Vagina (tissue), 2 donors: ENCODE results near the gene GLI3. TPM values are rescaled to one million over a fixed set of nuclear protein-coding genes. Genes with fewer than 3 reads are reported as not detected.

Source experiments
- DNase-seq, 2 donors: peaks; one replicate each; pipeline ENCODE4 v3.0.0-alpha.2; 2017; ENCODE audit errors: extremely low spot score in 2 of 2
- H3K27ac ChIP-seq: fragments of 200-600 bp; sonication (generic); one replicate; pipeline ENCODE4 v1.5.1; 2019
- H3K27me3 ChIP-seq: fragments of 200-600 bp; sonication (generic); one replicate; pipeline ENCODE4 v1.5.1; 2019
- H3K36me3 ChIP-seq, 2 donors: fragments of 200-600 bp; sonication (generic); one replicate each; pipeline ENCODE4 v1.5.1; 2017 to 2019
- H3K4me1 ChIP-seq: fragments of 200-600 bp; sonication (generic); one replicate; pipeline ENCODE4 v1.5.1; 2019
- H3K4me3 ChIP-seq, 2 donors: fragments of 200-600 bp; sonication (generic); 1 replicate in 1 of 2; 2 replicates in 1 of 2; pipeline ENCODE4 v1.5.1; 2016 to 2019
- H3K9me3 ChIP-seq: fragments of 200-600 bp; sonication (generic); one replicate; pipeline ENCODE4 v1.5.1; 2019
- CTCF ChIP-seq, 3 experiments: fragments of 450-650 bp in 2 of 3; fragments of 200-600 bp in 1 of 3; sonication (generic) in 1 of 3; IDR thresholded peaks; one replicate each; pipeline ENCODE4 v1.5.1; 2017 to 2019; ENCODE audit warnings: antibody characterized with exemption in 3 of 3, mild to moderate bottlenecking in 2 of 3, moderate library complexity in 2 of 3
- POLR2A ChIP-seq, 2 donors: fragments of 450-650 bp; IDR thresholded peaks; one replicate each; pipeline ENCODE4 v1.6.1; 2017; ENCODE audit warnings: antibody characterized with exemption in 2 of 2, mild to moderate bottlenecking in 2 of 2, moderate library complexity in 2 of 2
- POLR2AphosphoS5 ChIP-seq, 2 donors: sonication (generic); formaldehyde crosslinking; IDR thresholded peaks; one replicate each; pipeline ENCODE4 v1.9.0; 2017; ENCODE audit warnings: antibody characterized with exemption in 2 of 2, mild to moderate bottlenecking in 2 of 2, low read depth in 1 of 2; ENCODE audit not compliant: insufficient read depth in 1 of 2
- intact Hi-C: fragments of 100-400 bp; cut with DNase I; formaldehyde crosslinking; loops from one replicate; pipeline ENCODE4 v1.15.1; 2023
- total RNA-seq: library from RNA; depleted of rRNA; stranded (reverse); fragments of >200 nt; gene quantifications from one replicate; pipeline ENCODE4 v1.2.3, GENCODE V29; 2016

Gene GLI3
- total RNA-seq, 1 donor from 2014 or later: 24.6 TPM

DNA sequence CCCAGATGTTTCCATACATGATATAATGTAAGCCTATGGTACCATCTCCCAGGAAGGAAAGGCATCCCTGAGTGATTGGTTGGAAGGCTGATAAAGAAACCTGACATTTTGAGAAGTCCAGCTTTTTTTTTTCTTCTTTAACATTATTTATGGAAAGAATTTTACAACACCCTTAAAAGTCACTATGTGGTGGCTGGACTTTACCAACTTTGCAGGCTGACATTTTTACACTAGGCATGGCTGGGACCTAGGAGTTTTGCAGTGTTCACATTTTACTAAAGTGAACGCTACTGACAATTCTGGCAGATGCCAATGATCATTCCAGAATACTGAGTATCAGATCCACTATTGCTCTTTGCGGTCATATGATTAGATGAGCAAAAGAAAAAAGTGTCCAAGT lies 239.9 kb downstream of the GLI3 start:
- Histone ChIP-seq H3K9me3 (no peaks in the 10 kb centered on the region), H3K36me3 (no peaks in the 10 kb centered on the region), H3K27me3 (no peaks in the 10 kb centered on the region), H3K4me1 (peaks cover 61% of the 10 kb centered on the region), H3K27ac (peak overlapping the region; percentile 53), H3K4me3 (no peak overlapping the region)
- TF ChIP-seq POLR2AphosphoS5 (IDR thresholded peaks at IDR 0.05; ENCODE audit: insufficient read depth in 1 of 2, low read depth in 1 of 2): no peak
- TF ChIP-seq CTCF (IDR thresholded peaks at IDR 0.05): no peak
- no peak for TF ChIP-seq POLR2A (IDR thresholded peaks at IDR 0.05)
- no peak for DNase-seq
- intact Hi-C loops: no loop called here

- Histone ChIP-seq H3K9me3 (no peaks in the 10 kb centered on the region), H3K4me1 (peaks cover 61% of the 10 kb centered on the region), H3K27me3 (no peaks in the 10 kb centered on the region), H3K4me3 (no peak overlapping the region), H3K27ac (peak overlapping the region; percentile 53), H3K36me3 (no peaks in the 10 kb centered on the region)
- intact Hi-C loops: no loop called here
- TF ChIP-seq POLR2A (IDR thresholded peaks at IDR 0.05) (no peak), CTCF (IDR thresholded peaks at IDR 0.05) (no peak), POLR2AphosphoS5 (IDR thresholded peaks at IDR 0.05; ENCODE audit: insufficient read depth in 1 of 2, low read depth in 1 of 2) (no peak)
- DNase-seq: no peak
Observed at GRCh38 chr7:41996381-41997035, 240.5 kb downstream of the GLI3 start.

GRCh38 chr7:41995632-41996271 lies 241.3 kb downstream of the GLI3 start:
- TF ChIP-seq POLR2A (IDR thresholded peaks at IDR 0.05) (no peak), CTCF (IDR thresholded peaks at IDR 0.05) (no peak), POLR2AphosphoS5 (IDR thresholded peaks at IDR 0.05; ENCODE audit: insufficient read depth in 1 of 2, low read depth in 1 of 2) (no peak)
- DNase-seq: no peak
- no peaks in the 10 kb centered on the region for H3K27me3 ChIP-seq
- H3K4me1 ChIP-seq: peaks cover 61% of the 10 kb centered on the region
- intact Hi-C loops: no loop called here
- no peaks in the 10 kb centered on the region for H3K36me3 ChIP-seq
- H3K4me3 ChIP-seq: no peak overlapping the region
- no peaks in the 10 kb centered on the region for H3K9me3 ChIP-seq
- H3K27ac ChIP-seq: no peak overlapping the region

DNA sequence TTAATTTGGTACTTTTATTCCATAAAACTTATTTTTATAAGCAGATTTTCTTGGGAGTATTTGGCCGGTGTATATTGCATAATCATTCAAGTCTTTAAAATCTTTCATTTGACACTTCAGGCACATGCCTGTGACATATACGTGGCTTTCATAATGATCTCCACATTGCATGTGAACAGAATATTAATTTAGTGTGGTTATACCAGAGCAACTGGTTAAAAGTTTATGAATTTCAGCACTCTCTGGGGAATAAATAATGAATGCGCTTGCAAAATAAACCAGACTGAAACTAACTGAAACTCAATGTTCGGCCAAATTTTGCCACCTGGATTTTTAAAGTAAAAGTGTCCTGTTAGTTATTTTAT lies 242.3 kb downstream of the GLI3 start:
- no peak overlapping the region for H3K27ac ChIP-seq
- DNase-seq: no peak
- intact Hi-C loops: no loop called here

More for the DNA sequence above, 242.3 kb downstream of the GLI3 start:
- Histone ChIP-seq H3K4me3 (no peak overlapping the region), H3K36me3 (no peaks in the 10 kb centered on the region), H3K9me3 (no peaks in the 10 kb centered on the region), H3K4me1 (peaks cover 69% of the 10 kb centered on the region), H3K27me3 (no peaks in the 10 kb centered on the region)
- no peak for TF ChIP-seq CTCF (IDR thresholded peaks at IDR 0.05)
- TF ChIP-seq POLR2AphosphoS5 (IDR thresholded peaks at IDR 0.05; ENCODE audit: insufficient read depth in 1 of 2, low read depth in 1 of 2): no peak
- no peak for TF ChIP-seq POLR2A (IDR thresholded peaks at IDR 0.05)
